ENCODE measurements around the gene SOCS3.

SOCS3 gene

GRCh38 chr17:78356101-78356713 lies 3.7 kb downstream of the SOCS3 start:
- Histone ChIP-seq H3K4me1 (ENCODE audit: insufficient read depth, low read length, poor library complexity, severe bottlenecking) (peaks cover 31% of the 10 kb centered on the region), H3K4me2 (ENCODE audit: low read depth, low read length, poor library complexity, severe bottlenecking) (peak overlapping the region; percentile 55), H3K9me3 (ENCODE audit: insufficient read depth, low read depth, low read length) (no peaks in the 10 kb centered on the region), H2AFZ (ENCODE audit: low read length) (no peak overlapping the region), H3K79me2 (ENCODE audit: insufficient read depth, low read length) (no peaks in the 10 kb centered on the region), H3K4me3 (ENCODE audit: low read length, poor library complexity, severe bottlenecking) (peak overlapping the region; percentile 38), H3K9ac (ENCODE audit: low read depth, low read length, poor library complexity, severe bottlenecking) (no peak overlapping the region), H3K36me3 (ENCODE audit: insufficient read depth, low read length) (no peaks in the 10 kb centered on the region), H3F3A (ENCODE audit: low read depth) (peaks cover 5% of the 10 kb centered on the region; the same call in 1 of the 2 replicates), H3K27me3 (ENCODE audit: insufficient read depth, low read length, poor library complexity, severe bottlenecking) (peaks cover 9% of the 10 kb centered on the region), H4K20me1 (ENCODE audit: insufficient read depth, low read length, poor library complexity, severe bottlenecking) (no peaks in the 10 kb centered on the region), H3K9me2 (replicated peaks; ENCODE audit: low read depth, low read length) (no peaks in the 10 kb centered on the region)
- TF ChIP-seq EZH2phosphoT487 (IDR thresholded peaks at IDR 0.05; ENCODE audit: borderline replicate concordance) (no peak), CTCF (conservative IDR thresholded peaks at IDR 0.05; ENCODE audit: low read length) (no peak)

- H2AFZ ChIP-seq (ENCODE audit: low read length): no peak overlapping the region
- H3K27me3 ChIP-seq (ENCODE audit: insufficient read depth, low read length, poor library complexity, severe bottlenecking): peaks cover 9% of the 10 kb centered on the region
- H3F3A ChIP-seq (ENCODE audit: low read depth): peaks cover 5% of the 10 kb centered on the region; the same call in 1 of the 2 replicates
- no peak overlapping the region for H3K4me3 ChIP-seq (ENCODE audit: low read length, poor library complexity, severe bottlenecking)
- TF ChIP-seq EZH2phosphoT487 (IDR thresholded peaks at IDR 0.05; ENCODE audit: borderline replicate concordance) (no peak), CTCF (conservative IDR thresholded peaks at IDR 0.05; ENCODE audit: low read length) (no peak)
- no peaks in the 10 kb centered on the region for H3K79me2 ChIP-seq (ENCODE audit: insufficient read depth, low read length)
- no peaks in the 10 kb centered on the region for H3K9me2 ChIP-seq (replicated peaks; ENCODE audit: low read depth, low read length)
- H3K36me3 ChIP-seq (ENCODE audit: insufficient read depth, low read length): no peaks in the 10 kb centered on the region
- no peaks in the 10 kb centered on the region for H3K9me3 ChIP-seq (ENCODE audit: insufficient read depth, low read depth, low read length)
- H4K20me1 ChIP-seq (ENCODE audit: insufficient read depth, low read length, poor library complexity, severe bottlenecking): no peaks in the 10 kb centered on the region
- H3K9ac ChIP-seq (ENCODE audit: low read depth, low read length, poor library complexity, severe bottlenecking): no peak overlapping the region
- peaks cover 31% of the 10 kb centered on the region for H3K4me1 ChIP-seq (ENCODE audit: insufficient read depth, low read length, poor library complexity, severe bottlenecking)
- peak overlapping the region; percentile 55 for H3K4me2 ChIP-seq (ENCODE audit: low read depth, low read length, poor library complexity, severe bottlenecking)
Observed at GRCh38 chr17:78355701-78356100, 4.2 kb downstream of the SOCS3 start.

- Histone ChIP-seq H3K9me2 (replicated peaks; ENCODE audit: low read depth, low read length) (no peaks in the 10 kb centered on the region), H4K20me1 (ENCODE audit: insufficient read depth, low read length, poor library complexity, severe bottlenecking) (no peaks in the 10 kb centered on the region), H2AFZ (ENCODE audit: low read length) (no peak overlapping the region), H3K9ac (ENCODE audit: low read depth, low read length, poor library complexity, severe bottlenecking) (no peak overlapping the region), H3K4me3 (ENCODE audit: low read length, poor library complexity, severe bottlenecking) (no peak overlapping the region), H3K4me2 (ENCODE audit: low read depth, low read length, poor library complexity, severe bottlenecking) (peak overlapping the region; percentile 55), H3K79me2 (ENCODE audit: insufficient read depth, low read length) (no peaks in the 10 kb centered on the region), H3K36me3 (ENCODE audit: insufficient read depth, low read length) (no peaks in the 10 kb centered on the region), H3K4me1 (ENCODE audit: insufficient read depth, low read length, poor library complexity, severe bottlenecking) (peaks cover 26% of the 10 kb centered on the region), H3K9me3 (ENCODE audit: insufficient read depth, low read depth, low read length) (no peaks in the 10 kb centered on the region), H3F3A (ENCODE audit: low read depth) (peaks cover 5% of the 10 kb centered on the region; the same call in 1 of the 2 replicates), H3K27me3 (ENCODE audit: insufficient read depth, low read length, poor library complexity, severe bottlenecking) (peaks cover 9% of the 10 kb centered on the region)
- no peak for TF ChIP-seq CTCF (conservative IDR thresholded peaks at IDR 0.05; ENCODE audit: low read length)
- no peak for TF ChIP-seq EZH2phosphoT487 (IDR thresholded peaks at IDR 0.05; ENCODE audit: borderline replicate concordance)
Observed at GRCh38 chr17:78355045-78355641, 4.7 kb downstream of the SOCS3 start.

Data from Loucy (cell line).